Central memory CD4-positive, alpha-beta T cell (primary cell): ENCODE results near the gene LY6G5B.
"Not testable (repeated sequence)": the region's sequence is repeated elsewhere in the genome, so short reads cannot be mapped to it uniquely, and the experiment has no call there.

ENCODE experiments used
- DNase-seq: peaks from one replicate; pipeline ENCODE4 v3.0.0; 2022

LY6G5B gene

DNA sequence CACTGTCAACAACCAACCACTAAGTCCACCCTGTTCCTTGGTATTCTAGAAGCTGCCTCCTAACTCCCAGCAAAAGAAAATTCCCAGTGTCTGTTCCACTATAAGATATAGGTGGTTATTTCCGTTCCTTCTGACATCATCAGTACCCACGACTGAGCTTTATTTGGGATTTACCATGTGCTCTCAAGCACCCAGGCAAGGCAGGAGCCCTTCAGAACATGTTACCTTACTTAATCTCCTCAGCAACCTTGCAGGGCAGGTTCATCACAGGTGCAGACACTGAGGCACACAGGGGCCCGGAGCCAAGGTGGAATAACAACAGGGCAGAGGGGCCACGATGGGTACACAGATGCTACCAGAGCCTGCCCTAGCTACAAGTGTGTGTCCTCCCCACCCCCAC, 22.6 kb downstream of the LY6G5B start:
- DNase-seq, result no peak

DNA sequence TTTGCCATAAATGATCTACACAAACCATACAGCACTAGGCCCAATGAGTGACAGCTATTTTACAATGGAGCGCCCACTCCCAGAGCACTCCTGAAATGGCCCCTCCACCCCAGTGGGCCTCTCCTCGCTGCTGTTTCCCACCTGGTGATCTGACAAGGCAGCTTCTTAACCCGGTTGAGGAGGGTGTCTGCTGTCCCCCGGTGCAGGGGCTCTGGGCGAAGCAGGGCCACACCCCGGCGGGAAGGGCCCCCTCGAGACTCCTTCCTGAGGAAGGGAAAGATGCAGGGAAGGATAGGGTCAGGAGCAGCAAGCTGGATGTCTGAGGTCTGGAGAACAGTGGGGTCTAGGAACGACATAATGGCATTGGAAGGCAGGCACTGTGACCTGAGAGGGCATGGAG, 23.1 kb downstream of the LY6G5B start:
- DNase-seq, result no peak

- no peak for DNase-seq
Observed at GRCh38 chr6:31693535-31693934, 23.8 kb downstream of the LY6G5B start.

- no peak for DNase-seq
Observed at GRCh38 chr6:31697555-31697954, 27.8 kb downstream of the LY6G5B start.

DNA sequence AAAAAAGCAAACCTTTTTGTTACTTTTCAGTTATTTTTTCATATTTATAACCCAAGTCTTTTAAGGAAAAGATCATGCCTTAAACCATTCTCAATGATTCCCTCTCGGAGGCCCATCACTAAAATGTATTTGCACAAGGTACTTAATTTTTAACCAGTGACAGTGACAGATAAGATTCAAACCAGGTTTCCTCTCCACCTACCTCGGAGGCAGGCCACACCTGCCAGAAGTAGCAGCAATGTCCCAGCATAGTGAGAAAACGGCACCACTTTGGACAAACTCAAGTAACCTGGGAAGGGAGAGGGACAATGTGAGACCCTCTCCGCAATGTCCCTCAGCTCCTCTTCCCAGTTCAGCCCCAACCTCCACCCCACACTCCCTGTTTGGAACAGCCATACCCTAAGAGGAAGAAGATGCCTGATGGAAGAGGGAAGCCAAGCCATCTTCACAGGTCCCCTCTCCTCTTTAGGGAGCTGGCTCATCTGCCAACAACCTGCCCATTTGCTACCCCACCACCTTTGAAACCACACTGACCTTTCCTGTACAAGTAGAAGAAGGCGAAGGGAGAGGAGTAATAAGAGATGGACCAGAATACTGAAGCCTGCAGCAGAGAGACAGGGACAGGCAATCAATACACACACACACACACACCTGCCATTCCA, 31.1 kb downstream of the LY6G5B start:
- DNase-seq, result no peak

GRCh38 chr6:31701666-31702404, 32.1 kb downstream of the LY6G5B start:
- DNase-seq, result no peak

DNA sequence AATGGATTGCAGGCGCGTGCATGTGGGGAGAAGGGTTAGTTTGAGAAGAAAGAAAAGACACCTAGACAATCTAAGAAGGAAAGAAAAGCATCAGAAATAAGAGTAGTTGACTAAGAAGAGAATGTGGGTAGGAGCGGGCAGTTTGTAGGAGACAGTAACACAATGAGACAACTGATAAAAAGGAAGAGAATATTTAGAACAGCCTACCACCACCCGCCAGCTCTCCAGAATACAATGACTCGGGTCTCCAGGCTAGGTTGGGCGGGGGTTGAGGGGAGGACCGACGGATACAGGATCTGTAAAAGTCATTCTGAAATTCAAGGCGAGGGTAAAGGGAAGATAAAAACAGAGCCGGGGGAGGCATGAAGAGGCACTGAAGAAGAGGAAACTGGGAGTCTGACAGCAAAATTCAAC, 32.6 kb downstream of the LY6G5B start:
- DNase-seq, result no peak

- DNase-seq, result peak; percentile 96
Observed at GRCh38 chr6:31702819-31703716, 33.3 kb downstream of the LY6G5B start, which contains the start of gene ABHD16A. Gene ABHD16A, minus strand, starts transcription at chr6:31703324. Its CDS starts 43 bp downstream, at chr6:31703281.

DNA sequence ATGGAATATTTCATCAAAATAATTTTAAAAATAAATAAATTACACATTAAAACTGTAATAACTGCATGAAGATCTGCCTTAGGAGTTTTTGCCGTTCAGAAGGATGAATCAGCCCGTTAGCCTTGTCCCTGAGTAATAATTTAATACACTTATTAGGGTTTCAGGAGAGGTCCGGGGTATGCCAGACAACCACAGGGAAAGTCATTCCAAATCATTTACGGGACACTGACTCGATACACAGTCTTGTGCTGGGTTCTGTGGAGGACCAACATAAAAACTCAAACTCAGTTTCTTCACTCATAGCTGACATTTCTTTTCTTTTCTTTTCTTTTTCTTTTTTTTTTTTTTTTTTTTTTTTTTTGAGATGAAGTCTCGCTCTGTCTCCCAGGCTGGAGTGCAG, 36.2 kb downstream of the LY6G5B start:
- DNase-seq, result no peak

- DNase-seq, result no peak
Observed at GRCh38 chr6:31706599-31706998, 36.8 kb downstream of the LY6G5B start, which contains the start of gene LY6G6F. Gene LY6G6F, plus strand, starts transcription at chr6:31706866. Its CDS starts 41 bp downstream, at chr6:31706907.

- no peak for DNase-seq
Observed at GRCh38 chr6:31707701-31708100, 37.9 kb downstream of the LY6G5B start.

DNA sequence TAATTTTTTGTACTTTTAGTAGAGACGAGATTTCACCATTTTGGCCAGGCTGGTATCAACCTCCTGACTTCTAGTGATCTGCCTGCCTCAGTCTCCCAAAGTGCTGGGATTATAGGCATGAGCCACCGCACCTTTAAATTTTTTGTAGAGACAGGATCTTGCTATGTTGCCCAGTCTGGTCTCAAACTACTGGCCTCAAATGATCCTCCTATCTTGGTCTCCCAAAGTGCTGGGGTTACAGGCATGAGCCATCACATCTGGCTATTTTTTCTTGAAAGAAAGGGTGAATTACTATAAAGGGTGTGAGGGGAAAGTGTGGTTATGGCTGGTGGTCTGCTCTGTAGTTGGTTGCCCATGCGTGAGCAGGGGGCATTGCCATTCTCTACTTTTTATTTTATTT, 38.4 kb downstream of the LY6G5B start:
- DNase-seq, result no peak

GRCh38 chr6:31709157-31709556, 39.4 kb downstream of the LY6G5B start:
- not testable (repeated sequence) for DNase-seq

DNA sequence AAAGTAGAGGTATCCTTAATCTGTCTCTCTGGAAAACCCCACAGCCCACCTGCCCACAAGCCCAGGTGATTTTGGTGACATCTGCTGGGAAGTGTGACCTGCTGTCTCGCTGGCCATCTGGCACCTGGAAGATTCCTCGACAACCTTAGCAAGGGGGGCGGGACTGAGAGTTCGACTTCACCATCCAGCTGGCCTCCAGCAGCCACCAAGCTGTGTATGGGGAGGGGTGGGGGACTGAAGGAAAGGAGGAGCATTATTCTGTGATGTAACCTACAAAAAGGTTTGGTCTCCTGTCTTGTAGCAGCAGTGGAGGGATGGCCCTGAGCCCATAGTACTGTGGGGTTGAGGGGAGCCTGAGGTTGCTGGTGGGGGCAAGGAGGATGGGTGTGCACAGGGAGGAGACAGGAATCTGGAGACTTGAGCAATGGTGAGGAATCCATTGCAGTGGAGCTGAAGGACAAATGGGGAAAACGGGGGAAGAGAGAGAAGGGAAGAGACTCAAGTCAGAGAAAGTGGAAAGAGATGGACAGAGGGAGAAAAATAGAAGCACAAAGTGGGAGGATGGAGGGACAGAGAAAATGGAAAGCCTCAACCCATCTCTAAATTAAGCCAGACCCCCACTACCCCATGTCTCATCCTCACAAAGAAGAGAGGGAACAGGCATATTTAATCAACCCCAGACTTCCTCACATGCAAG, 40.9 kb downstream of the LY6G5B start:
- no peak for DNase-seq

DNA sequence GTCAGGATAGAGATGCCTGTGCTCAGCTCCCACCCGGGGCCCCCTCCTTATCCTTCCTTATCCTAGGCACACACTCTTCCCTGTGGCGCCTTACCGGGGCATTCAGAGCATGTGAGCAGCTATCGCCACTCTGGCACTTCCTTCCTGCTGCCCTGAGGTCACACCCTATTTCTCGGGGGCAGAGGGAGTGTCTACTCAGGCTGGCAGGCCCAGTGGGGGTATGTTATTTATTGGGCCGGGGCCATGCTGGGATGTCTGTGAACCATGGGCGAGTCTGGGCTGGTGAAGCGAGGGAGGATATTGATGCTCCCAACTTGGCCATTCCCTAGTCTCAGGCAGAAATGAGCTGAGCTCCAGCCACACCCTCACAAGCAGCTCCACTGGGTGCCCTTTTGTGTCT, 41.5 kb downstream of the LY6G5B start:
- DNase-seq, result no peak

DNA sequence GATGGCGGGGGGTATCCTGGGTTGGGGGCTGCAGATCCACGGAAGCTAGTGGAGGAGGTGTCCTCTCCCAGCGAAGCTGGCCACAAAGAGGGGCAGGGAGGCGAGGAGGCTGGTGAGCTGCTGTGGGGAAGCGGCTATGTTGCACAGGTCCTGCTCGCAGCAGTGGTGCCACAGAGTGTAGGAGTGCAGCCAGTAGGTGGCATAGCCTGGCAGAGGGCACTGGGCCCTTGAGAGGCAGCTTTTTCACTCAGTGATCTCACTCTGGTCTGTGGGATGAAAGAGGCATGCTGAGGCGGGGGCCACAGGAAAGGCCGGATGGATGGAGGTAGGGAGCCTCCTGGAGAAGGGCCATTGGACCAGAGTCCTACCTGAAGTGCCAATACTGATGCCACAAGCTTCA, 42.5 kb downstream of the LY6G5B start:
- DNase-seq, result no peak

GRCh38 chr6:31713465-31713864, 43.7 kb downstream of the LY6G5B start:
- no peak for DNase-seq

DNA sequence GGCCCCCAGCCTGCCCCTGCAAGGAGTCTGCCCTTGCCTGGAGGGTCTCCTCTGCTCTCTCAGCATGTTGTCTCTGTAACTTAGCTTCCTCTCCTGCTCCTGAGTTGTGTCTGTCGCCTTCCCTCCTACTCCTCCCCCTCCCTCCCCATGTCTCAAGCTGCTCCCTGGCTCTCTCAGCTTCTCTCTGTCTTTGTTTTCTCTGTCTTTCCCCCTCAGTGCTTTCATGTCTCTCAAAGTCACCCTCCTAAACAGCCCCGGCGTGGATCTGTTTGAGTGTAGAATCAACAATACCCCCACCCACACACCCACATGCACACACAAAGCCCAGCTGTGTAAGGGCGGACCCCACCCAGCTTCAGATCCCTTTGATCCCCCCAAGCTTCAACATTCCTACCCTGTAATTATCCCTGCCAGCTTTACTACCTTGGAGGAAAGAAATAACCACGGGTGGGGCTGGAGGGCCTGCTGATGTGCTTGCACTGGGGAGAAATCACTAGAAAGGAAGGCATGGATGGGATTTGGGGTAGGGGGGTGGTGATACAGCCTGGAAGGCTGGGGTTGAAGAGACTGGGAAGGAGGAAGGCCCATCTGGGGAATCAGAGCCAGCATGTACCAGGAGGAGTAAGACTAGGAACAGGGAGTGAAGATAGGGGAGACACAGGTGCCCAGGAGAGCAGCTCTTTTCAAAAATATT, 44.4 kb downstream of the LY6G5B start:
- DNase-seq, result no peak

GRCh38 chr6:31715022-31715958, 45.5 kb downstream of the LY6G5B start, which contains the start of gene LY6G6D:
Gene LY6G6D, plus strand, starts transcription at chr6:31715348. Its CDS starts 8 bp downstream, at chr6:31715356.
- no peak for DNase-seq

GRCh38 chr6:31717499-31718222, 47.9 kb downstream of the LY6G5B start:
- no peak for DNase-seq
